GM21515 (cell line): ENCODE results near the gene SNORC.

ENCODE experiments used
- ATAC-seq: cut with Tn5 transposase; IDR thresholded peaks from one replicate; pipeline ENCODE4 v1.9.1; 2021; ENCODE audit not compliant: unreplicated experiment

SNORC gene

GRCh38 chr2:232882505-232883115 is 12.5 kb downstream of the SNORC start:
- ATAC-seq: no peak

GRCh38 chr2:232883116-232883721 is 13.2 kb downstream of the SNORC start:
- ATAC-seq: no peak

- no peak for ATAC-seq
Measured at GRCh38 chr2:232884001-232884421, 13.9 kb downstream of the SNORC start.

DNA sequence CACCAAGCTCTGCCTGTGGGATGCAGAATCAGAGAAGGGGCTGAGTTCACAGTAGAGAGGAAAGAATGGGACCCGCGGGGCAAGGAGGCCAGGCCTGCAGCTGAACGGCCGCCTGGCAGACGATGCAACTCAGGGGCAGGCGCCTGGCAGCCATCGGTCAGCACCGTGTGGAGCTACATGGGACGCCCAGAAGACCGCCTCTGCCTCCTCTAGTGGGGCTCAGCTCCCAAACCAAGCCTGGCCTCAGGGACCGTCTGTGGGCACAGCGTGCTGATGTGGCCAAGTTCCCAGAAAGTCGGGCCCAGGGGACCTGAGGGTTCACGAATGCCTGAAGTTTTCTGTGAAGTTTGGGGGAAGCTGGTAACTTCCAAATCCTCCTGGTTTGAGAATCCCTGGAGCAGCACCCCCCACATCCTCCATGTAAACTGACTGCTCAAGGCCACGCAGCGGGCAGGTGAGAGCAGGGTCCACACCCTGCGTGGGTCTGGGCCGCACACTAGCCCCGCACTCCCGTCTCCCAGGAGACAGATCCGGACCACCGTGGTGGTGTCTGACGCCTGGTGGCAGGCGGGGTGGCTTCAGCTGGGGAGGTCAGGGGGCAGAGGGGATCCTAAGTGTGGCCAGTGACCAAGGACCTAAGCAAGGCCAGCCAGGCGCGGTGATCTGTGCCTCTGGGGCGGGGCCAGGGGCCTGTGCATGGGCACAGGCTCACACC is 14.6 kb downstream of the SNORC start:
- no peak for ATAC-seq

GRCh38 chr2:232885264-232885961 is 15.3 kb downstream of the SNORC start:
- ATAC-seq: no peak

GRCh38 chr2:232886176-232886575 is 16.1 kb downstream of the SNORC start:
- no peak for ATAC-seq

DNA sequence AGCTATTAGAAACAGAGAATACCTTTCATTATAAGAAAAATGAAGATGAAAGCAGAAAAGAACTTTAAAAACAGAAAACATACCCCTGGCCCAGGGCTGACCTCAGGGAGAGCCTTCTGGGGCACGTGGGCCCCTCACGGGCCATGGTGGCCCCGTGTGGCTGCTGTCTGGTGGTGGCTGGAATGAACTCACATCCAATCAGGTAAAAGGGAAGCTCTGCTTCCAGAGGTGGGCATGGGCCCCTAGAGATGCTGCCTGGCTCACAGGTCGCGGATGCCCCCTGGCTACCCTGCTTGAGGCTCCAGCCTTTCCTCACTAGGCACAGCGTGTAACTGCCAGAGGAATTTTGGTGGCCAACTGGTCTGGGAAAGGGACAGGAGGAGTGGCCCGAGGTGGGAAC is 16.6 kb downstream of the SNORC start:
- ATAC-seq: no peak

DNA sequence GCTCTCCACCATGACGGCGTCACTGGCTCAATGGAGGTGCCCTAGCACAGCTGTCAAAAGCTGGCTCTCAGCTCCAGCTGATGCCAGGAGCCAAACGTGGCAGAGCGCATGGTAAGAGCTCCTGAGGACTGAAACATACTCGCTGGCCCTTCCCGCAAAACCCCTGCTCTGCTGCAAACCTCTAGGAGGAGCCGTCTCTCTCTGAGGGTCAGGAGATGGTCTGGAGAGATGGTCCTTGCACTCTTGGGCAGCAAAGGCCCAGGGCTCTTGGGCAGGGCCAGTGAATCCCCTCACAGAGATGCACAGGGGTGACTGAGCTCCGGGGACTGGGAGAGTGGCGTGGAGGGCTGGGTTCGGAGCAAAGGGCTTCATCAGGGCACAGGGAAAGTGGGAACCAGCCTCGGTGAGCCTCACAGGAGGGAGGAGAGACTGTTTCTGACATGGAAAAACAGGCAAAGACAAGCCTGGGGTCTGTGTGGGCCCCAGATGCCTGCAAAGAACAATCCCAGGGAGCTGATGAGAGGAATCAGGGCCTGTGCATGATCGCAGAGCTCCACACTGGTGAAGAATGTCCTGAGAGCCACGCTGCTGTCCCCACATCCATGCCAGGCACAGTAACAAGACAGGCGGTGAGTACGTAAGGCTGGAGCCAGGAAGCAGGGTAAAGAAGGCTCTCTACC is 17.2 kb downstream of the SNORC start:
- no peak for ATAC-seq

GRCh38 chr2:232888099-232888836 is 18.2 kb downstream of the SNORC start:
- no peak for ATAC-seq

DNA sequence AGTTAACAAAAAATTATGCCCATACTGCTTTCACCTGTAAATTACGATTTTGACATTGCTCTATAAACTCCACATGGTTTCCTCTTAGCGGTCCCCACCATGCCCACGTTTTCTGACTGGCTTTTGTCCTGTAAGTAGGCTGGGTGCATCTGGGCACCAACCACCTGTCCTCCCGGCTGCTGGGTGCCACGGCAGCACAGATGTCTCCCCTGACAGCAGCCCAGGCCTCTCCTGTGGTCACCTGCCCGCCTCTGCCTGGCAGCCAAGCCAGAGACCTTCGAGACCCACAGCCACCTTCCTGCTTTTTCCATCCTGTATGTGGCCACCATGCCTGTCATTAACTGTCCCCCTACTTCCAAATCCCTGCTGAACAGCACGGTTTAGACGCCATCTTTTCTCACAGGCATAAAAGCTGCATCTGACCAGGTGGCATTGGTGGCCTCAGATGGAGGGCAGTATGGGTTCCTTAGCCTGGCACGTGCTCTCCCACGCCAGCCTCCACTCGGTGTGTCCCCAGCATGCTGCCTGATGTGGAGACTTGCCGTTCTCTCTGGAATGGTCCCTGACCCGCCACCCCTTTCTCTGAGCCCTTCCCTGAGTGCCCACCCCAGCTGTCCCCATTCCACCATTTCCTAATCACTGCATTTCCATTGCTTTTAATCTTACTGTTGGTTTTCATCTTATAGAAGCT is 18.9 kb downstream of the SNORC start:
- no peak for ATAC-seq

DNA sequence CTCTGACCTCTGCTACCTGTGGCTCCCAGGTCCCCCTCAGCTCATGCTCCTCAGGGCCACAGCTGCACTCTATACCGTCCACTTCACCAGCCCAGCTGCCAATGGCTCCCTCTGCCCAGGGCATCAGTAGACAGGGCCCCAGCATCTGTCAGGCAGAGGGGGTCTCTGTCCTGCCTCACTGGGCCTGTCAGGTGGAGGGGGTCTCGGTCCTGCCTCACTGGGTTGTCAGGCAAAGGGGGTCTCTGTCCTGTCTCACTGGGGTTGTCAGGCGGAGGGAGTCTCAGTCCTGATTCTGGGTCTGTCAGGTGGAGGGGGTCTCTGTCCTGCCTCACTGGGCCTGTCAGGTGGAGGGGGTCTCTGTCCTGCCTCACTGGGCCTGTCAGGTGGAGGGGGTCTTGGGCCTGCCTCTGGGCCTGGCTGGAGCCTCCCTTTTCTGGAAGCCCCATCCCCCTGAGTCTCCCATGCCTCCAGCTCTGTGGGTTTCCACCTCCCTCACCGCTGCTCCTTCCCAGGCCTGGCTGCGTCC is 19.9 kb downstream of the SNORC start:
- no peak for ATAC-seq

GRCh38 chr2:232890536-232890895 is 20.5 kb downstream of the SNORC start:
- no peak for ATAC-seq

GRCh38 chr2:232890896-232891601 is 21.0 kb downstream of the SNORC start:
- no peak for ATAC-seq

GRCh38 chr2:232891621-232892071 is 21.6 kb downstream of the SNORC start:
- ATAC-seq: no peak

DNA sequence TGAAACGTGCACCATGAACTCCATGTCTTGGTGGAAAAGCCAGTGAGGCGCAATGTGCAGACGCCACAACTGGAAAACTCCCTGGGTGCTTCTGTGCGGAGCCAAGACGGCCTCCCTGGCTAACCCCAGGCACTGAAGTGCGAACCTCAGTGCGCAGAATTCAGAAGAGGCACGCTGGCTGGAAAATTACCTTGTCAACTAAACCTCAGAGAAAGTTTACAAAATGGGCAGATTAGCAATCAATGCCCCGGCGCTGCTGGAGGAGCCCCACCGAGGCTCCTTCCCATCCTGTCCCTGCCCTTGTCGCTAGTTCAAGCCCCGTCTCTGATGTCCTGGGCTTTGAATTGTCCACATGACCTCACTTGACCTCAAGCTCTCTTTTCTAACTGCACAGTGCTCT is 22.2 kb downstream of the SNORC start:
- no peak for ATAC-seq

- ATAC-seq: no peak
Measured at GRCh38 chr2:232892843-232893242, 22.8 kb downstream of the SNORC start.

- no peak for ATAC-seq
Measured at GRCh38 chr2:232893834-232894233, 23.8 kb downstream of the SNORC start.

DNA sequence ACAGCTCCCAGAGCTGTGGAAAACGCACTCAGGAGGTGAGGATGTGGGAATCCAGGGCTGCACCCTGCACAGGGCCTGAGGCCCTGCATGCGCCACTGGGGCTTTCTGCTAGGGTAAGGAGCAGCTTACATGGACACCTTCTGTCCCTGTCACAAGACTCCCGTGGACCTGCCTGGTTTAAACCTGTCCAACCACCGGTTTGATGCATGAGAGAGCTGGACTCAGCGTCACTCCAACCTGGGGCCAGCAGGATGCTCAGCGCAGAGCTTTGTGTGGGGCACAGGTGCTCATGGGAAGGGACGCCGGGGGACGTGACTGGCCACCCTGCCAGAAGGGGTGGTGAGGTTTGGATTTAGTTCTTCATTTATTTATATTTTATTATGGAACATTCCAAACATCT is 24.2 kb downstream of the SNORC start:
- no peak for ATAC-seq

DNA sequence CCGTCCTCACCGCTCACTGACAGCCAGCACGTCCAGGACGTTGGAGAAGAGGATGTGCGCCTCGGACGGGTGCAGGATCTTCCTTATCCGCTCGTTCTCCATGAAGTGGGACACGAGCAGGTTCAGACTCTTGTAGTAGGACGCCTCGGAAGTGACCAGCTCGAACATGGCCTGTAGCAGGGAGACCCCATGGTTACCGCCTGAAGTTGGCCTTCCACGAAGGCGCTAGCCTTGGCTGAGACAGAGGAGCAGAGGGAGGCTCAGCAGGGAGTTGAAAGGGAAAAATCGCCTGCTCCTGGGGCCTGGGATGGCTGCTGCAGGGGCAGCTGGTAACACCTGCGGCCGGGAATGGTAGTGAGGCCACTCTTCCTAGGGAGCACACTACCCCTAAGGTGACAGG is 24.7 kb downstream of the SNORC start:
- no peak for ATAC-seq
